Keratinocyte (primary cell): Measurements from ENCODE around the gene SLIT3. TPM values are rescaled to one million over a fixed set of nuclear protein-coding genes. Genes with fewer than 3 reads are reported as not detected.

ENCODE experiments used
- DNase-seq: peaks from one replicate; pipeline ENCODE4 v3.0.0-alpha.2; 2011; ENCODE audit warnings: low read depth, missing footprints, low spot score
- FAIRE-seq: peaks from 2 replicates; lab custom pipeline; 2011; peaks lifted over from hg19 to GRCh38; lab: Jason Lieb, UNC
- H2AFZ ChIP-seq: 2 replicates; pipeline ENCODE4 v1.6.0; 2012; ENCODE audit warnings: low read length, control low read depth, inconsistent platforms; ENCODE audit not compliant: control insufficient read depth
- H3K27ac ChIP-seq: 2 replicates; pipeline ENCODE4 v1.5.1; 2011; ENCODE audit warnings: low read length; ENCODE audit not compliant: control insufficient read depth, insufficient read depth
- H3K27me3 ChIP-seq: 3 replicates; pipeline ENCODE4 v1.6.0; 2011; ENCODE audit warnings: low read length; ENCODE audit not compliant: control insufficient read depth, insufficient read depth; ENCODE audit errors: extremely low read depth
- H3K36me3 ChIP-seq, 2 experiments: 2 replicates in 1 of 2; 3 replicates in 1 of 2; pipeline ENCODE4 v1.5.1; 2011; ENCODE audit warnings: low read length in 2 of 2, mild to moderate bottlenecking in 1 of 2; ENCODE audit not compliant: control insufficient read depth in 2 of 2, insufficient read depth in 2 of 2; ENCODE audit errors: extremely low read depth in 1 of 2
- H3K4me1 ChIP-seq: 3 replicates; pipeline ENCODE4 v1.5.1; 2011; ENCODE audit warnings: low read length; ENCODE audit not compliant: control insufficient read depth, insufficient read depth; ENCODE audit errors: extremely low read depth
- H3K4me2 ChIP-seq: 3 replicates; pipeline ENCODE4 v1.6.0; 2011; ENCODE audit warnings: low read depth, low read length; ENCODE audit not compliant: control insufficient read depth, insufficient read depth; ENCODE audit errors: extremely low read depth
- H3K4me3 ChIP-seq, 3 experiments: fragments of 200-600 bp in 1 of 3; sonication (generic) in 1 of 3; 2 replicates in 2 of 3; 3 replicates in 1 of 3; pipeline ENCODE4 v1.5.1; 2011 to 2016; ENCODE audit warnings: low read length in 3 of 3, mild to moderate bottlenecking in 3 of 3, control low read depth in 2 of 3, inconsistent platforms in 1 of 3, low read depth in 1 of 3, mixed read lengths in 1 of 3, mixed run types in 1 of 3, moderate library complexity in 1 of 3; ENCODE audit not compliant: control insufficient read depth in 2 of 3, insufficient read depth in 2 of 3; ENCODE audit errors: extremely low read depth in 1 of 3
- H3K79me2 ChIP-seq: 2 replicates; pipeline ENCODE4 v1.6.0; 2012; ENCODE audit warnings: low read length; ENCODE audit not compliant: control insufficient read depth, insufficient read depth
- H3K9ac ChIP-seq: 3 replicates; pipeline ENCODE4 v1.6.0; 2011; ENCODE audit warnings: low read length; ENCODE audit not compliant: control insufficient read depth, insufficient read depth; ENCODE audit errors: extremely low read depth
- H3K9me1 ChIP-seq: 3 replicates; pipeline ENCODE4 v1.6.0; 2011; ENCODE audit warnings: low read length; ENCODE audit not compliant: control insufficient read depth, insufficient read depth; ENCODE audit errors: extremely low read depth
- H3K9me3 ChIP-seq: 2 replicates; pipeline ENCODE4 v1.5.1; 2012; ENCODE audit warnings: low read depth, low read length; ENCODE audit not compliant: control insufficient read depth
- H4K20me1 ChIP-seq: 3 replicates; pipeline ENCODE4 v1.6.0; 2011; ENCODE audit warnings: low read length; ENCODE audit not compliant: control insufficient read depth, insufficient read depth; ENCODE audit errors: extremely low read depth
- CTCF ChIP-seq, 3 experiments: IDR thresholded peaks in 1 of 3; conservative IDR thresholded peaks in 1 of 3; optimal IDR thresholded peaks in 1 of 3; 2 replicates in 2 of 3; 3 replicates in 1 of 3; pipeline versions ENCODE3 to v1.5.1; 2011; ENCODE audit warnings: low read length in 3 of 3, mild to moderate bottlenecking in 3 of 3, moderate library complexity in 2 of 3, control low read depth in 1 of 3, inconsistent platforms in 1 of 3; ENCODE audit not compliant: insufficient read depth in 2 of 3; ENCODE audit errors: extremely low read depth in 1 of 3
- EZH2 ChIP-seq: IDR thresholded peaks from one replicate; pipeline ENCODE4 v1.6.1; 2012; ENCODE audit warnings: inconsistent platforms, mild to moderate bottlenecking, low read length, moderate library complexity
- dilution Hi-C: fragments of 300-500 bp; cut with MboI; formaldehyde crosslinking; loops from one replicate; pipeline ENCODE4 v1.7.0; 2020; ENCODE audit warnings: low sequenced_read_pairs; ENCODE audit not compliant: extremely low pct_ligation_motif_present
- polyA plus RNA-seq, 5 experiments: library from polyadenylated mRNA; depleted of rRNA in 3 of 5; stranded (reverse) in 3 of 5; stranded (forward) in 1 of 5; unstranded in 1 of 5; fragments of >200 nt; gene quantifications; 1 replicate in 1 of 5; 2 replicates in 3 of 5; 3 replicates in 1 of 5; pipeline versions ENCODE4 v1.2.1 to v1.2.3, GENCODE V29; 2011 to 2012; ENCODE audit warnings: missing spikeins in 2 of 5, low read depth in 1 of 5, low replicate concordance in 1 of 5

SLIT3 gene
- polyA plus RNA-seq, 1 donor (not counting 4 experiments of a cell fraction or from before 2014, with no cell fraction given), result 2.4 TPM

GRCh38 chr5:168790671-168791250 is 510.2 kb downstream of the SLIT3 start:
- dilution Hi-C loops, result no loop called here
- H3K27me3 ChIP-seq, result no peaks in the 10 kb centered on the region
- DNase-seq (no peak), FAIRE-seq (no peak)
- H3K4me1 ChIP-seq, result no peaks in the 10 kb centered on the region
- H2AFZ ChIP-seq, result no peak overlapping the region
- H3K9me3 ChIP-seq, result no peaks in the 10 kb centered on the region
- no peak overlapping the region for H3K27ac ChIP-seq
- H3K79me2 ChIP-seq, result no peaks in the 10 kb centered on the region
- no peaks in the 10 kb centered on the region for H3K36me3 ChIP-seq
- no peak overlapping the region for H3K4me3 ChIP-seq
- no peak overlapping the region for H3K4me2 ChIP-seq
- H3K9me1 ChIP-seq, result no peaks in the 10 kb centered on the region
- H3K9ac ChIP-seq, result no peak overlapping the region
- TF ChIP-seq EZH2 (no peak), CTCF (optimal IDR thresholded peaks at IDR 0.05 in 1 of 3, IDR thresholded peaks at IDR 0.05 in 1 of 3, conservative IDR thresholded peaks at IDR 0.05 in 1 of 3; ENCODE audit: extremely low read depth in 1 of 3, insufficient read depth in 2 of 3, low read length in 3 of 3) (no peak)
- H4K20me1 ChIP-seq, result no peaks in the 10 kb centered on the region

GRCh38 chr5:168790002-168790635 is 510.8 kb downstream of the SLIT3 start:
- Histone ChIP-seq H3K9ac (no peak overlapping the region), H3K4me3 (no peak overlapping the region), H3K27ac (no peak overlapping the region), H3K27me3 (no peaks in the 10 kb centered on the region), H3K36me3 (no peaks in the 10 kb centered on the region), H3K79me2 (no peaks in the 10 kb centered on the region), H3K4me1 (no peaks in the 10 kb centered on the region), H2AFZ (no peak overlapping the region), H4K20me1 (no peaks in the 10 kb centered on the region), H3K4me2 (no peak overlapping the region), H3K9me3 (no peaks in the 10 kb centered on the region), H3K9me1 (no peaks in the 10 kb centered on the region)
- no peak for DNase-seq
- no peak for TF ChIP-seq EZH2
- TF ChIP-seq CTCF (optimal IDR thresholded peaks at IDR 0.05 in 1 of 3, IDR thresholded peaks at IDR 0.05 in 1 of 3, conservative IDR thresholded peaks at IDR 0.05 in 1 of 3; ENCODE audit: extremely low read depth in 1 of 3, insufficient read depth in 2 of 3, low read length in 3 of 3), result no peak
- dilution Hi-C loops, result no loop called here
- no peak for FAIRE-seq
